H9 (cell line): ENCODE measurements around the gene FGA. TPM values are rescaled to one million over a fixed set of nuclear protein-coding genes. Genes with fewer than 3 reads are reported as not detected.

Experiments
- DNase-seq: peaks from one replicate; pipeline ENCODE4 v3.0.0-alpha.2; 2017
- H2AFZ ChIP-seq: one replicate; pipeline ENCODE4 v1.6.1; 2013; ENCODE audit warnings: mild to moderate bottlenecking, low read length, control low read depth, moderate library complexity
- H2AK5ac ChIP-seq: 2 replicates; pipeline ENCODE4 v1.6.1; 2013; ENCODE audit warnings: low read length, control low read depth, mixed read lengths; ENCODE audit not compliant: insufficient read length
- H2BK120ac ChIP-seq: one replicate; pipeline ENCODE4 v1.6.1; 2013; ENCODE audit warnings: low read depth, mild to moderate bottlenecking, low read length, control low read depth, inconsistent platforms; ENCODE audit not compliant: poor library complexity, severe bottlenecking
- H2BK12ac ChIP-seq: 2 replicates; pipeline ENCODE4 v1.6.1; 2013; ENCODE audit warnings: low read length, control low read depth, mixed read lengths, low read depth; ENCODE audit not compliant: insufficient read length
- H2BK15ac ChIP-seq: 2 replicates; pipeline ENCODE4 v1.6.1; 2013; ENCODE audit warnings: low read depth, low read length, control low read depth
- H2BK20ac ChIP-seq: one replicate; pipeline ENCODE4 v1.6.1; 2013; ENCODE audit warnings: low read depth, mild to moderate bottlenecking, low read length, control low read depth, inconsistent platforms; ENCODE audit not compliant: poor library complexity, severe bottlenecking
- H2BK5ac ChIP-seq: 2 replicates; pipeline ENCODE4 v1.6.1; 2013; ENCODE audit warnings: low read length, control low read depth, mixed read lengths; ENCODE audit not compliant: insufficient read length
- H3K14ac ChIP-seq: 2 replicates; pipeline ENCODE4 v1.6.1; 2013; ENCODE audit warnings: low read length, control low read depth; ENCODE audit not compliant: insufficient read depth
- H3K18ac ChIP-seq: 2 replicates; pipeline ENCODE4 v1.6.1; 2013; ENCODE audit warnings: low read depth, mild to moderate bottlenecking, mixed read lengths, low read length, control low read depth; ENCODE audit not compliant: insufficient read length
- H3K23ac ChIP-seq: 2 replicates; pipeline ENCODE4 v1.6.1; 2013; ENCODE audit warnings: low read length, control low read depth, mixed read lengths, low read depth; ENCODE audit not compliant: insufficient read length
- H3K23me2 ChIP-seq: 2 replicates; pipeline ENCODE4 v1.6.1; 2013; ENCODE audit warnings: low read depth, mild to moderate bottlenecking, mixed read lengths, low read length, control low read depth; ENCODE audit not compliant: insufficient read length, poor library complexity, severe bottlenecking
- H3K27ac ChIP-seq: 2 replicates; pipeline ENCODE4 v1.5.1; 2013; ENCODE audit warnings: low read length, control low read depth, mixed read lengths, low read depth; ENCODE audit not compliant: insufficient read length
- H3K27me3 ChIP-seq: 2 replicates; pipeline ENCODE4 v1.6.1; 2013; ENCODE audit warnings: low read length, control low read depth, inconsistent platforms; ENCODE audit not compliant: insufficient read depth
- H3K4ac ChIP-seq: 2 replicates; pipeline ENCODE4 v1.6.1; 2013; ENCODE audit warnings: low read depth, mild to moderate bottlenecking, control low read depth, inconsistent platforms, low read length, moderate library complexity
- H3K4me1 ChIP-seq: 2 replicates; pipeline ENCODE4 v1.6.1; 2013; ENCODE audit warnings: low read length, control low read depth, inconsistent platforms; ENCODE audit not compliant: insufficient read depth
- H3K4me2 ChIP-seq: 2 replicates; pipeline ENCODE4 v1.6.1; 2013; ENCODE audit warnings: low read length, control low read depth, mixed read lengths; ENCODE audit not compliant: insufficient read length, insufficient read depth
- H3K56ac ChIP-seq: 2 replicates; pipeline ENCODE4 v1.6.1; 2013; ENCODE audit warnings: low read depth, mild to moderate bottlenecking, mixed read lengths, low read length, control low read depth; ENCODE audit not compliant: insufficient read length
- H3K79me1 ChIP-seq: 2 replicates; pipeline ENCODE4 v1.6.1; 2013; ENCODE audit warnings: low read depth, mild to moderate bottlenecking, moderate library complexity, low read length, control low read depth, inconsistent platforms; ENCODE audit not compliant: insufficient read depth, poor library complexity, severe bottlenecking
- H3K79me2 ChIP-seq: 2 replicates; pipeline ENCODE4 v1.6.1; 2013; ENCODE audit warnings: low read length, control low read depth, inconsistent platforms; ENCODE audit not compliant: insufficient read depth
- H3K9ac ChIP-seq: 2 replicates; pipeline ENCODE4 v1.6.1; 2013; ENCODE audit warnings: low read length, control low read depth, mixed read lengths; ENCODE audit not compliant: insufficient read length; ENCODE audit errors: extremely low read depth
- H3K9me3 ChIP-seq: one replicate; pipeline ENCODE4 v1.6.1; 2013; ENCODE audit warnings: low read depth, low read length, inconsistent platforms; ENCODE audit not compliant: control insufficient read depth
- H3T11ph ChIP-seq: one replicate; pipeline ENCODE4 v1.6.1; 2013; ENCODE audit warnings: mild to moderate bottlenecking, low read length, control low read depth, inconsistent platforms
- H4K20me1 ChIP-seq: one replicate; pipeline ENCODE4 v1.6.1; 2013; ENCODE audit not compliant: control insufficient read depth, insufficient read length, insufficient read depth
- H4K5ac ChIP-seq: 2 replicates; pipeline ENCODE4 v1.6.1; 2013; ENCODE audit warnings: low read depth, mild to moderate bottlenecking, mixed read lengths, low read length, control low read depth; ENCODE audit not compliant: insufficient read length
- H4K8ac ChIP-seq: replicated peaks from 2 replicates; pipeline ENCODE4 v1.6.1; 2013; ENCODE audit warnings: low read length, control low read depth, mixed read lengths, low read depth; ENCODE audit not compliant: insufficient read length
- H4K91ac ChIP-seq: 2 replicates; pipeline ENCODE4 v1.6.1; 2013; ENCODE audit warnings: low read depth, mild to moderate bottlenecking, moderate library complexity, mixed read lengths, low read length, control low read depth; ENCODE audit not compliant: insufficient read length
- H3K27ac Mint-ChIP-seq, 3 experiments: 2 replicates in 2 of 3; 3 replicates in 1 of 3; pipeline ENCODE4 v1.8.0; 2020 to 2021; ENCODE audit warnings: mixed read lengths in 3 of 3, mild to moderate bottlenecking in 1 of 3, moderate library complexity in 1 of 3
- H3K27me3 Mint-ChIP-seq: 2 replicates; pipeline ENCODE4 v1.8.0; 2021; ENCODE audit warnings: low read depth, mild to moderate bottlenecking, moderate library complexity, mixed read lengths
- H3K36me3 Mint-ChIP-seq, 3 experiments: 2 replicates in 2 of 3; 3 replicates in 1 of 3; pipeline ENCODE4 v1.8.0; 2020 to 2021; ENCODE audit warnings: low read depth in 3 of 3, mixed read lengths in 3 of 3; ENCODE audit not compliant: insufficient read depth in 1 of 3
- H3K4me1 Mint-ChIP-seq, 2 experiments: 2 replicates each; pipeline ENCODE4 v1.8.0; 2020; ENCODE audit warnings: mixed read lengths in 2 of 2
- H3K4me3 Mint-ChIP-seq, 2 experiments: 2 replicates in 1 of 2; 3 replicates in 1 of 2; pipeline ENCODE4 v1.8.0; 2020 to 2021; ENCODE audit warnings: mild to moderate bottlenecking in 2 of 2, mixed read lengths in 2 of 2, moderate library complexity in 1 of 2
- H3K9me3 Mint-ChIP-seq, 2 experiments: 2 replicates in 1 of 2; 3 replicates in 1 of 2; pipeline ENCODE4 v1.8.0; 2020; ENCODE audit warnings: mild to moderate bottlenecking in 2 of 2, mixed read lengths in 2 of 2, moderate library complexity in 1 of 2
- WGBS: extraction: QIAGEN DNeasy Blood & Tissue Kit; methylation state at CpG from one replicate; pipeline ENCODE4 v1.1.7; 2013; ENCODE audit warnings: missing lambda C conversion rate, low lambda C conversion rate, mixed read lengths; ENCODE audit not compliant: insufficient read length; ENCODE audit errors: extremely low coverage; 5-methylcytosine and 5-hydroxymethylcytosine counted together
- total RNA-seq: library from RNA; stranded (reverse); gene quantifications from 2 replicates; pipeline ENCODE4 v1.2.1, GENCODE V29; 2021
- TF ChIP-seq, protein P1 (sequence below): fragments of 200-600 bp; sonication (generic); conservative IDR thresholded peaks from 3 replicates; pipeline ENCODE4 v1.8.0; 2021; ENCODE audit warnings: antibody characterized with exemption, mild to moderate bottlenecking

Gene FGA
- total RNA-seq, 1 experiment from 2014 or later: not detected

DNA sequence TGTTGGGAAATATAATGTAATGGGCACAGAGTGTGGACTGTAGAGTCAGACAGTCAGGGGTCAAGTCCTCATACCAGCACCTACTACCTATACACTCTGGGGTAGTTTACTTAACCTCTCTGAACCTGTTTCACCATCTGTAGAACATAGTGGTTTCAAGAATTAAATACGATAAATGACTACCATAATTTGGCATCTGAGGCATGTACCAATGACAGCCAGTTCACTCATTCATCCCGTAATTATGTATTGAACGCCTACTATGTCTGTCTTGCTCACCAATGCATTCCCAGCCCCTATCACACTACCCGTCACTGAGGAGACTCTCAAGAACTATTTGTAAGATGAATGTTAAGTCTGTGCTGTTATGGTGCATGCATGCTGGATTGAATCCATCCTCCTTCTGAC lies 29.7 kb downstream of the FGA start:
- Histone ChIP-seq H3K4me1 (no peaks in the 10 kb centered on the region), H3K4ac (no peak overlapping the region), H3K9ac (no peak overlapping the region), H4K8ac (no peak overlapping the region), H3T11ph (no peak overlapping the region), H3K23me2 (no peaks in the 10 kb centered on the region), H3K79me1 (no peaks in the 10 kb centered on the region), H4K20me1 (no peaks in the 10 kb centered on the region), H2BK12ac (no peak overlapping the region), H3K23ac (no peak overlapping the region), H3K79me2 (no peaks in the 10 kb centered on the region), H3K27me3 (no peaks in the 10 kb centered on the region), H2BK120ac (no peak overlapping the region), H4K91ac (no peak overlapping the region), H3K27ac (no peak overlapping the region), H4K5ac (no peak overlapping the region), H2BK20ac (no peak overlapping the region), H2BK15ac (no peak overlapping the region), H3K4me2 (no peak overlapping the region), H2BK5ac (no peak overlapping the region), H3K56ac (no peak overlapping the region), H3K9me3 (no peaks in the 10 kb centered on the region), H2AFZ (no peak overlapping the region), H3K18ac (no peak overlapping the region), H2AK5ac (no peak overlapping the region), H3K14ac (no peak overlapping the region)
- Mint-ChIP-seq H3K4me1 (no peaks in the 10 kb centered on the region), H3K27ac (no peak overlapping the region), H3K36me3 (no peaks in the 10 kb centered on the region), H3K4me3 (no peak overlapping the region), H3K9me3 (no peaks in the 10 kb centered on the region), H3K27me3 (no peaks in the 10 kb centered on the region)
- WGBS: no CpG with 5 or more reads among the region's 4 CpGs
- DNase-seq: no peak
- TF ChIP-seq, protein P1, sequence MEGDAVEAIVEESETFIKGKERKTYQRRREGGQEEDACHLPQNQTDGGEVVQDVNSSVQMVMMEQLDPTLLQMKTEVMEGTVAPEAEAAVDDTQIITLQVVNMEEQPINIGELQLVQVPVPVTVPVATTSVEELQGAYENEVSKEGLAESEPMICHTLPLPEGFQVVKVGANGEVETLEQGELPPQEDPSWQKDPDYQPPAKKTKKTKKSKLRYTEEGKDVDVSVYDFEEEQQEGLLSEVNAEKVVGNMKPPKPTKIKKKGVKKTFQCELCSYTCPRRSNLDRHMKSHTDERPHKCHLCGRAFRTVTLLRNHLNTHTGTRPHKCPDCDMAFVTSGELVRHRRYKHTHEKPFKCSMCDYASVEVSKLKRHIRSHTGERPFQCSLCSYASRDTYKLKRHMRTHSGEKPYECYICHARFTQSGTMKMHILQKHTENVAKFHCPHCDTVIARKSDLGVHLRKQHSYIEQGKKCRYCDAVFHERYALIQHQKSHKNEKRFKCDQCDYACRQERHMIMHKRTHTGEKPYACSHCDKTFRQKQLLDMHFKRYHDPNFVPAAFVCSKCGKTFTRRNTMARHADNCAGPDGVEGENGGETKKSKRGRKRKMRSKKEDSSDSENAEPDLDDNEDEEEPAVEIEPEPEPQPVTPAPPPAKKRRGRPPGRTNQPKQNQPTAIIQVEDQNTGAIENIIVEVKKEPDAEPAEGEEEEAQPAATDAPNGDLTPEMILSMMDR: no peak
